Kidney epithelial cell (primary cell): Measurements from ENCODE around the gene REXO4. TPM values are rescaled to one million over a fixed set of nuclear protein-coding genes. Genes with fewer than 3 reads are reported as not detected.

Experiments
- DNase-seq: peaks from one replicate; pipeline ENCODE4 v3.0.0-alpha.2; 2010; ENCODE audit warnings: low read depth
- H3K27me3 ChIP-seq: 2 replicates; pipeline ENCODE4 v1.6.0; 2011; ENCODE audit warnings: low read length; ENCODE audit not compliant: control insufficient read depth, insufficient read depth
- H3K36me3 ChIP-seq: 2 replicates; pipeline ENCODE4 v1.5.1; 2011; ENCODE audit warnings: low read length; ENCODE audit not compliant: control insufficient read depth, insufficient read depth
- H3K4me3 ChIP-seq: 2 replicates; pipeline ENCODE4 v1.5.1; 2011; ENCODE audit warnings: low read depth, mild to moderate bottlenecking, control low read depth, low read length
- total RNA-seq: library from RNA; depleted of rRNA; stranded (reverse); fragments of >200 nt; gene quantifications from 2 replicates; pipeline ENCODE4 v1.2.3, GENCODE V29; 2015
- TF ChIP-seq, protein P1 (sequence below): IDR thresholded peaks from 2 replicates; pipeline ENCODE4 v1.5.1; 2011; ENCODE audit warnings: mild to moderate bottlenecking, moderate library complexity, low read length, control low read depth, inconsistent platforms; ENCODE audit not compliant: insufficient read depth, poor library complexity, severe bottlenecking

Gene REXO4
- total RNA-seq, 1 donor from 2014 or later: 23.1 TPM

- DNase-seq: no peak
- TF ChIP-seq, protein P1, sequence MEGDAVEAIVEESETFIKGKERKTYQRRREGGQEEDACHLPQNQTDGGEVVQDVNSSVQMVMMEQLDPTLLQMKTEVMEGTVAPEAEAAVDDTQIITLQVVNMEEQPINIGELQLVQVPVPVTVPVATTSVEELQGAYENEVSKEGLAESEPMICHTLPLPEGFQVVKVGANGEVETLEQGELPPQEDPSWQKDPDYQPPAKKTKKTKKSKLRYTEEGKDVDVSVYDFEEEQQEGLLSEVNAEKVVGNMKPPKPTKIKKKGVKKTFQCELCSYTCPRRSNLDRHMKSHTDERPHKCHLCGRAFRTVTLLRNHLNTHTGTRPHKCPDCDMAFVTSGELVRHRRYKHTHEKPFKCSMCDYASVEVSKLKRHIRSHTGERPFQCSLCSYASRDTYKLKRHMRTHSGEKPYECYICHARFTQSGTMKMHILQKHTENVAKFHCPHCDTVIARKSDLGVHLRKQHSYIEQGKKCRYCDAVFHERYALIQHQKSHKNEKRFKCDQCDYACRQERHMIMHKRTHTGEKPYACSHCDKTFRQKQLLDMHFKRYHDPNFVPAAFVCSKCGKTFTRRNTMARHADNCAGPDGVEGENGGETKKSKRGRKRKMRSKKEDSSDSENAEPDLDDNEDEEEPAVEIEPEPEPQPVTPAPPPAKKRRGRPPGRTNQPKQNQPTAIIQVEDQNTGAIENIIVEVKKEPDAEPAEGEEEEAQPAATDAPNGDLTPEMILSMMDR: no peak
- H3K4me3 ChIP-seq: no peak overlapping the region
- no peaks in the 10 kb centered on the region for H3K27me3 ChIP-seq
- H3K36me3 ChIP-seq: no peaks in the 10 kb centered on the region
These were observed 55.3 kb downstream of the REXO4 start for GRCh38 chr9:133362359-133363044.

GRCh38 chr9:133361507-133362092 is 56.2 kb downstream of the REXO4 start:
- Histone ChIP-seq H3K36me3 (no peaks in the 10 kb centered on the region), H3K27me3 (no peaks in the 10 kb centered on the region), H3K4me3 (no peak overlapping the region)
- DNase-seq: no peak
- TF ChIP-seq, protein P1: no peak

DNA sequence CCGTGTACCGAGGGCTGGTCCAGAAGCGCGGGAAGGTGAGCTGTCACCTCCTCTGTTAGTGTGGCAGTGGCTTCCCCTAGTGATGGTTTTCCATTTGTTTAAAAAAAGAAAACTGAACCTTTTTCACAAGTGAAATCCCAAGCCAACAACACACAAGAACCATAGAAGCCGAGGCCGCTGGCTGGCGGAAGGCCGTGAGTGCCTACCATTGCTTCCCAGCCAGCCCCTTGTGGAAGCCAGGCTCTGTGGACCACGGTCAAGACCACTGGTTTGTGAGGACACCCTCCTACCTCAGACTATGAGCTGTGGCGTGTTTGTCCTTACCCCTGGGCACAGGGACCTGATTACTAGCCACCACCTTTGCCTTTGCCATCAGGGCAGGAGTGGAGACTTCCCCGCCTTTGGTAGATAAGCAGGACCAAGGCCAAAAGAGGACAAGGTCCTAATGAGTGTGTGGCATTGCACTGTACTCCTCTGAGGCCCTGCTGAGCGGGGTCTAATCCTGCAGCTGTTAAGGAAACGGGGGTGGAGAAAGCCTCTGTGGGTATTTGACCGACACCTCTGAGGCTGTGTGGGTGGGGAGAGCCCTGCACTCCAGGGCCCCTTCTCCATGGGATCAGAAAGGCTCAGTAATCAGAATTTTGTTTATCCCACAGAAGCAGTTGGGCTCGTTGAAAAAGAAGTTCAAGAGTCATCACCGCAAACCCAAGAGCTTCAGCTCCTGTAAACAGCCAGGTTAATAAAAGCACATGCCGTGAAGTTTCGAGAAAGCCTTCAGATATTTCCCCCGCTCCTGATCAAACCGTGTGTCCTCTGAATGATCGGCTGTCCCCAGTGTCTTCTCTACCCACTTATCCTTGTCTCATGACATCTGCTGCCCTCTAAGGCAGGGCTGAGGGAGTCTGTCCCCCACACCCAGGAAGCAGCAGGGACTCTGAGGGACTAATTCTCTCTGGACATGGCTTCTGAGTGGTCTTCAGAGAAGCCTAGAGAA is 57.1 kb downstream of the REXO4 start:
- Histone ChIP-seq H3K27me3 (no peaks in the 10 kb centered on the region), H3K36me3 (no peaks in the 10 kb centered on the region), H3K4me3 (no peak overlapping the region)
- DNase-seq: no peak
- TF ChIP-seq, protein P1: no peak

- TF ChIP-seq, protein P1: peak; percentile 44
- no peak overlapping the region for H3K4me3 ChIP-seq
- DNase-seq: no peak
- H3K36me3 ChIP-seq: no peaks in the 10 kb centered on the region
- H3K27me3 ChIP-seq: no peaks in the 10 kb centered on the region
These were observed 58.2 kb downstream of the REXO4 start for GRCh38 chr9:133359399-133360175.

DNA sequence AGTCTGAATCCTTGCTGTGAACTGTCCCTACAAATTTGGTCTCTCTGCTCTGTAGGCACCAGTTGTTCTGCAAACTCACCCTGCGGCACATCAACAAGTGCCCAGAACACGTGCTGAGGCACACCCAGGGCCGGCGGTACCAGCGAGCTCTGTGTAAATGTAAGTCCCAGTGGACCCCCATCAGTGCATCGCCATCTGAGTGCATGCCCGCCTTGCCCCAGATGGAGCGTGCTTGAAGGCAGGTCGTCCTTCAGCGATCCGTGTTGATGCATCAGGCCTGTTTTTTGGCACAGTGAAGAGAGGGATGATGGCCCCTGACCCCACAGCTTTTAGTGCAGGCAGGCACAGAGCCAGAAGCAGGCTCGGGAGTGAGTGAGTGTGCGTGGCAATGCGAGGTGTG is 60.2 kb downstream of the REXO4 start:
- DNase-seq: no peak
- H3K4me3 ChIP-seq: no peak overlapping the region
- TF ChIP-seq, protein P1: no peak
- H3K36me3 ChIP-seq: no peaks in the 10 kb centered on the region
- no peaks in the 10 kb centered on the region for H3K27me3 ChIP-seq
